ENCODE data around the gene PHF21B.

DNA sequence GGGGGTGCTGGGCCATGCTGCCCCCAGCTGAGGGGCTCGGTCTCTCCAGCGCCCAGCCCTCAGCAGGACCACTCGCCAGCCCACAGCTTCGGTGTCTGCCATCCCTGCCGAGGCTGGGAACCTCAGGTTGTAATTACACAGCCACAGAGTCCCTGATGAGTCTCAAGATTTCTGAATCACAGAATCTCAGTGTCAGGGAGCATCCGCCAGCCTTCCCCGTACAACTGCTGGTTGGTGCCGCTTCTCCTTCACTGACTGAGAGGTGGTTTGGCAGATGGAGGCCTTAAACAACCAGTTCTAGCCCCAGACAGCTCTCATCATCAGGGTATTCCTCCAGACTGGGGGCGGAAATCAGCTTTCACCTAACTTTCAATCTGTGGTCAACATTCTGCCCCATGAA lies 13.7 kb downstream of the PHF21B start:
- TF ChIP-seq, protein P1, sequence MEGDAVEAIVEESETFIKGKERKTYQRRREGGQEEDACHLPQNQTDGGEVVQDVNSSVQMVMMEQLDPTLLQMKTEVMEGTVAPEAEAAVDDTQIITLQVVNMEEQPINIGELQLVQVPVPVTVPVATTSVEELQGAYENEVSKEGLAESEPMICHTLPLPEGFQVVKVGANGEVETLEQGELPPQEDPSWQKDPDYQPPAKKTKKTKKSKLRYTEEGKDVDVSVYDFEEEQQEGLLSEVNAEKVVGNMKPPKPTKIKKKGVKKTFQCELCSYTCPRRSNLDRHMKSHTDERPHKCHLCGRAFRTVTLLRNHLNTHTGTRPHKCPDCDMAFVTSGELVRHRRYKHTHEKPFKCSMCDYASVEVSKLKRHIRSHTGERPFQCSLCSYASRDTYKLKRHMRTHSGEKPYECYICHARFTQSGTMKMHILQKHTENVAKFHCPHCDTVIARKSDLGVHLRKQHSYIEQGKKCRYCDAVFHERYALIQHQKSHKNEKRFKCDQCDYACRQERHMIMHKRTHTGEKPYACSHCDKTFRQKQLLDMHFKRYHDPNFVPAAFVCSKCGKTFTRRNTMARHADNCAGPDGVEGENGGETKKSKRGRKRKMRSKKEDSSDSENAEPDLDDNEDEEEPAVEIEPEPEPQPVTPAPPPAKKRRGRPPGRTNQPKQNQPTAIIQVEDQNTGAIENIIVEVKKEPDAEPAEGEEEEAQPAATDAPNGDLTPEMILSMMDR (IDR thresholded peaks at IDR 0.05), result no peak
- no peak for TF ChIP-seq POLR2AphosphoS5 (IDR thresholded peaks at IDR 0.05; ENCODE audit: low read depth, low read length)
